HepG2 (cell line): Measurements from ENCODE around the gene INSYN2B. TPM values are rescaled to one million over a fixed set of nuclear protein-coding genes. Genes with fewer than 3 reads are reported as not detected.
A peak's percentile ranks its signal among the peaks of the same experiment; 100 is the strongest.

Experiments used
- ATAC-seq: fragments of 200-7000 bp; cut with Tn5 transposase; 3 replicates; pipeline ENCODE4 v1.9.1; 2020; ENCODE audit warnings: mild to moderate bottlenecking, moderate library complexity
- BruUV-seq: library from RNA; stranded (reverse); fragments of 400-500 nt; replicated peaks from 2 replicates; lab custom pipeline; 2021; lab: Mats Ljungman, UMichigan
- CTCF ChIA-PET: fragments of 300-600 bp; formaldehyde crosslinking; extraction: SDS; loops from one replicate; lab custom pipeline; 2021; ENCODE audit warnings: low total read pairs, inconsistent platforms, low intra/inter-chr PET ratio; lab: Yijun Ruan, JAX
- POLR2A ChIA-PET: fragments of 350-600 bp; sonication (Branson Sonifier 250); formaldehyde crosslinking; loops from one replicate; lab custom pipeline; 2020; ENCODE audit warnings: antibody characterized with exemption, inconsistent platforms; lab: Yijun Ruan, JAX
- DNase-seq: peaks from one replicate; pipeline ENCODE4 v3.0.0-alpha.2; 2015; ENCODE audit warnings: low spot score
- FAIRE-seq: peaks from 3 replicates; lab custom pipeline; 2011; peaks lifted over from hg19 to GRCh38; lab: Jason Lieb, UNC
- H2AFZ ChIP-seq: one replicate; pipeline ENCODE4 v1.6.1; 2011; ENCODE audit warnings: low read length, inconsistent platforms
- H3K27ac ChIP-seq: fragments of 300-600 bp; 3 replicates; pipeline ENCODE4 v1.8.0; 2011; ENCODE audit warnings: mixed run types, mild to moderate bottlenecking, mixed read lengths, low read length, inconsistent platforms; ENCODE audit not compliant: insufficient read depth; ENCODE audit errors: extremely low read length
- H3K27me3 ChIP-seq, 2 experiments: fragments of 200-600 bp in 1 of 2; 2 replicates in 1 of 2; 3 replicates in 1 of 2; pipeline versions ENCODE4 v1.6.0 to v1.8.0; 2011; ENCODE audit warnings: low read length in 2 of 2, mild to moderate bottlenecking in 2 of 2, moderate library complexity in 2 of 2, inconsistent platforms in 1 of 2; ENCODE audit not compliant: insufficient read depth in 2 of 2, control insufficient read depth in 1 of 2
- H3K36me3 ChIP-seq, 2 experiments: fragments of 200-600 bp in 1 of 2; replicated peaks in 1 of 2; 2 replicates in 1 of 2; 3 replicates in 1 of 2; pipeline versions ENCODE4 v1.5.1 to v1.8.0; 2011; ENCODE audit warnings: low read length in 2 of 2, inconsistent platforms in 1 of 2; ENCODE audit not compliant: insufficient read depth in 2 of 2, control insufficient read depth in 1 of 2
- H3K4me1 ChIP-seq: 2 replicates; pipeline ENCODE4 v1.5.1; 2012; ENCODE audit warnings: low read length, inconsistent platforms; ENCODE audit not compliant: insufficient read depth
- H3K4me2 ChIP-seq: 2 replicates; pipeline ENCODE4 v1.6.0; 2011; ENCODE audit warnings: low read depth, low read length, inconsistent platforms
- H3K4me3 ChIP-seq, 3 experiments: fragments of 200-600 bp in 1 of 3; sonication (generic), shearing (Covaris generic) in 1 of 3; replicated peaks in 1 of 3; 2 replicates each; pipeline ENCODE4 v1.5.1; 2011 to 2016; ENCODE audit warnings: low read length in 3 of 3, inconsistent platforms in 2 of 3, low read depth in 2 of 3, mild to moderate bottlenecking in 2 of 3, control low read depth in 1 of 3, mixed read lengths in 1 of 3; ENCODE audit not compliant: insufficient read depth in 1 of 3
- H3K79me2 ChIP-seq: one replicate; pipeline ENCODE4 v1.6.1; 2011; ENCODE audit warnings: low read length, inconsistent platforms; ENCODE audit not compliant: insufficient read depth
- H3K9ac ChIP-seq: 2 replicates; pipeline ENCODE4 v1.6.0; 2011; ENCODE audit warnings: mild to moderate bottlenecking, low read depth, low read length, inconsistent platforms; ENCODE audit not compliant: insufficient read depth
- H3K9me3 ChIP-seq: 2 replicates; pipeline ENCODE4 v1.5.1; 2012; ENCODE audit warnings: mild to moderate bottlenecking, low read length
- H4K20me1 ChIP-seq: 2 replicates; pipeline ENCODE4 v1.6.0; 2011; ENCODE audit warnings: inconsistent platforms, mild to moderate bottlenecking, low read length, moderate library complexity; ENCODE audit not compliant: insufficient read depth
- DMAP1 ChIP-seq: IDR thresholded peaks from 2 replicates; pipeline ENCODE4 v1.6.1; 2016
- HOMEZ ChIP-seq: IDR thresholded peaks from 2 replicates; pipeline ENCODE4 v1.6.1; 2016; ENCODE audit warnings: low read depth
- IKZF1 ChIP-seq: fragments of 450-650 bp; IDR thresholded peaks from 2 replicates; pipeline ENCODE4 v1.7.1; 2016
- KAT2B ChIP-seq: fragments of 150-350 bp; IDR thresholded peaks from 2 replicates; pipeline ENCODE4 v1.6.1; 2014; ENCODE audit warnings: low read depth, low read length, borderline replicate concordance
- NFIB ChIP-seq: sonication (generic); formaldehyde crosslinking; IDR thresholded peaks from 2 replicates; pipeline ENCODE4 v1.9.0; 2021; ENCODE audit warnings: missing genetic modification reagents, mild to moderate bottlenecking, borderline replicate concordance
- RARG ChIP-seq: sonication (generic); formaldehyde crosslinking; IDR thresholded peaks from 2 replicates; pipeline ENCODE4 v1.4.0; 2020; ENCODE audit warnings: low read depth, mild to moderate bottlenecking, missing genetic modification reagents
- ZNF143 ChIP-seq: sonication (generic); formaldehyde crosslinking; IDR thresholded peaks from 2 replicates; pipeline ENCODE4 v1.4.0; 2020; ENCODE audit warnings: missing genetic modification reagents
- ZNF510 ChIP-seq: sonication (generic); formaldehyde crosslinking; IDR thresholded peaks from 2 replicates; pipeline ENCODE4 v1.4.0; 2020; ENCODE audit warnings: low read depth, mild to moderate bottlenecking, missing genetic modification reagents
- ZNF576 ChIP-seq: sonication (generic); formaldehyde crosslinking; IDR thresholded peaks from 2 replicates; pipeline ENCODE4 v1.4.0; 2020; ENCODE audit warnings: mild to moderate bottlenecking, missing genetic modification reagents
- ZNF616 ChIP-seq: sonication (generic); formaldehyde crosslinking; IDR thresholded peaks from 2 replicates; pipeline ENCODE4 v1.5.0; 2020; ENCODE audit warnings: low read depth, mild to moderate bottlenecking, missing genetic modification reagents
- ZNF761 ChIP-seq: sonication (generic); formaldehyde crosslinking; conservative IDR thresholded peaks from 2 replicates; pipeline ENCODE4 v1.4.0; 2020; ENCODE audit warnings: mild to moderate bottlenecking, missing genetic modification reagents
- WGBS: methylation state at CpG from one replicate; pipeline ENCODE4 v1.1.6; 2017; ENCODE audit warnings: low lambda C conversion rate; 5-methylcytosine and 5-hydroxymethylcytosine counted together
- in situ Hi-C: cut with HindIII; loops from 2 replicates; pipeline ENCODE4 v1.10.0; 2017; ENCODE audit warnings: low pct_unique_long_range_greater_than_20kb; ENCODE audit not compliant: extremely low pct_ligation_motif_present
- intact Hi-C: fragments of 100-400 bp; cut with micrococcal nuclease; formaldehyde crosslinking; loops from one replicate; pipeline ENCODE4 v1.10.0; 2022; ENCODE audit not compliant: unreplicated experiment
- polyA plus RNA-seq, 8 experiments: library from polyadenylated mRNA; depleted of rRNA in 3 of 8; stranded (reverse) in 7 of 8; unstranded in 1 of 8; fragments of >200 nt; fragmentation: Illumina TruSeq in 4 of 8; extraction: Trizol in 4 of 8; gene quantifications; 2 replicates each; pipeline versions ENCODE4 v1.2.1 to v1.2.3, GENCODE V29; 2011 to 2016; ENCODE audit warnings: low read depth in 4 of 8, missing spikeins in 1 of 8, mixed read lengths in 1 of 8; ENCODE audit not compliant: insufficient read depth in 1 of 8
- total RNA-seq, 5 experiments: library from RNA; depleted of rRNA; stranded (reverse); fragments of >200 nt; fragmentation: Illumina TruSeq; extraction: Trizol; gene quantifications; 2 replicates each; pipeline ENCODE4 v1.2.3, GENCODE V29; 2016; ENCODE audit warnings: low read depth in 1 of 5
- TF ChIP-seq, protein P1 (sequence below): sonication (generic); formaldehyde crosslinking; IDR thresholded peaks from 2 replicates; pipeline ENCODE4 v1.5.0; 2020; ENCODE audit warnings: missing genetic modification reagents
- TF ChIP-seq, protein P2 (sequence below): sonication (generic); formaldehyde crosslinking; IDR thresholded peaks from 2 replicates; pipeline ENCODE4 v1.4.0; 2020; ENCODE audit warnings: missing genetic modification reagents, mild to moderate bottlenecking, borderline replicate concordance

The INSYN2B gene
- total and polyA plus RNA-seq, 2 of the 13 experiments (the other 11 are each of a cell fraction or from before 2014, with no cell fraction given): not detected

- FAIRE-seq (no peak), ATAC-seq (no peak), DNase-seq (peak; percentile 3)
- BruUV-seq: no TSS peak
- no peaks in the 10 kb centered on the region for H4K20me1 ChIP-seq
- H3K27ac ChIP-seq: no peak overlapping the region
- ChIA-PET CTCF (no interaction called here), POLR2A (no interaction called here)
- H3K4me2 ChIP-seq: no peak overlapping the region
- no peak overlapping the region for H2AFZ ChIP-seq
- intact Hi-C loops (no loop called here), in situ Hi-C loops (no loop called here)
- no peak overlapping the region for H3K4me3 ChIP-seq
- H3K4me1 ChIP-seq: no peaks in the 10 kb centered on the region
- H3K36me3 ChIP-seq: no peaks in the 10 kb centered on the region
- H3K27me3 ChIP-seq: no peaks in the 10 kb centered on the region
- TF ChIP-seq ZNF143 (CRISPR knock-in tag) (no peak), DMAP1 (CRISPR knock-in tag) (no peak)
- H3K9ac ChIP-seq: no peak overlapping the region
- no peaks in the 10 kb centered on the region for H3K9me3 ChIP-seq
- H3K79me2 ChIP-seq: no peaks in the 10 kb centered on the region
Observed at GRCh38 chr5:169956756-169957155, 23.5 kb downstream of the INSYN2B start.

DNA sequence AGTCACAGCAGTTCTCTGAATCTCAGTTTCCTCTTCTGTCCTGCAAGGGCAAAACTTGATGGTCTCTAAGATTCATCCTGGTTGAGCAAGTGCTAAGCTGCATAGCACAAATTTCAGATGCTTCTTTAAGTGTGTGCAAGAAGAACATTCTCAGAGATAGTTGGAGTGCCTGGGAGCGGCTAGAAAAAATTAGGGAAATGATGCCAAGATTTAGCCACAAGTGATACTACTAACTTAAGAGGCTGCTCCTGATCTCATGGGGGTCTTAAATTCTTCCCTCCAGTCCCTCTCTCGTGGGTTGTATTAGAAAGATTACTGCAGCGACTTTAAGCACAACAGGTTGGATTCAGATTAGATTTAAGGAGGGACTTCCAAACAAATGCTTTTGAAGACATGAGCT, 24.2 kb downstream of the INSYN2B start:
- Histone ChIP-seq H3K27ac (no peak overlapping the region), H2AFZ (no peak overlapping the region), H3K4me3 (no peak overlapping the region), H4K20me1 (no peaks in the 10 kb centered on the region), H3K27me3 (no peaks in the 10 kb centered on the region), H3K4me2 (no peak overlapping the region), H3K4me1 (no peaks in the 10 kb centered on the region), H3K36me3 (no peaks in the 10 kb centered on the region), H3K9me3 (no peaks in the 10 kb centered on the region), H3K79me2 (no peaks in the 10 kb centered on the region), H3K9ac (no peak overlapping the region)
- 4% methylated on average over 3 of the region's 3 CpGs for WGBS
- DNase-seq: no peak
- POLR2A ChIA-PET: no interaction called here
- in situ Hi-C loops (no loop called here), intact Hi-C loops (no loop called here)
- BruUV-seq: no TSS peak
- no peak for FAIRE-seq
- no peak for ATAC-seq
- CTCF ChIA-PET: no interaction called here
- TF ChIP-seq RARG: no peak
- TF ChIP-seq ZNF576: no peak
- TF ChIP-seq, protein P1, sequence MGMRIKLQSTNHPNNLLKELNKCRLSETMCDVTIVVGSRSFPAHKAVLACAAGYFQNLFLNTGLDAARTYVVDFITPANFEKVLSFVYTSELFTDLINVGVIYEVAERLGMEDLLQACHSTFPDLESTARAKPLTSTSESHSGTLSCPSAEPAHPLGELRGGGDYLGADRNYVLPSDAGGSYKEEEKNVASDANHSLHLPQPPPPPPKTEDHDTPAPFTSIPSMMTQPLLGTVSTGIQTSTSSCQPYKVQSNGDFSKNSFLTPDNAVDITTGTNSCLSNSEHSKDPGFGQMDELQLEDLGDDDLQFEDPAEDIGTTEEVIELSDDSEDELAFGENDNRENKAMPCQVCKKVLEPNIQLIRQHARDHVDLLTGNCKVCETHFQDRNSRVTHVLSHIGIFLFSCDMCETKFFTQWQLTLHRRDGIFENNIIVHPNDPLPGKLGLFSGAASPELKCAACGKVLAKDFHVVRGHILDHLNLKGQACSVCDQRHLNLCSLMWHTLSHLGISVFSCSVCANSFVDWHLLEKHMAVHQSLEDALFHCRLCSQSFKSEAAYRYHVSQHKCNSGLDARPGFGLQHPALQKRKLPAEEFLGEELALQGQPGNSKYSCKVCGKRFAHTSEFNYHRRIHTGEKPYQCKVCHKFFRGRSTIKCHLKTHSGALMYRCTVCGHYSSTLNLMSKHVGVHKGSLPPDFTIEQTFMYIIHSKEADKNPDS (CRISPR knock-in tag): no peak
- TF ChIP-seq NFIB (CRISPR knock-in tag): no peak
- no peak for TF ChIP-seq KAT2B
- TF ChIP-seq ZNF510 (CRISPR knock-in tag): no peak
- no peak for TF ChIP-seq IKZF1
- TF ChIP-seq, protein P2, sequence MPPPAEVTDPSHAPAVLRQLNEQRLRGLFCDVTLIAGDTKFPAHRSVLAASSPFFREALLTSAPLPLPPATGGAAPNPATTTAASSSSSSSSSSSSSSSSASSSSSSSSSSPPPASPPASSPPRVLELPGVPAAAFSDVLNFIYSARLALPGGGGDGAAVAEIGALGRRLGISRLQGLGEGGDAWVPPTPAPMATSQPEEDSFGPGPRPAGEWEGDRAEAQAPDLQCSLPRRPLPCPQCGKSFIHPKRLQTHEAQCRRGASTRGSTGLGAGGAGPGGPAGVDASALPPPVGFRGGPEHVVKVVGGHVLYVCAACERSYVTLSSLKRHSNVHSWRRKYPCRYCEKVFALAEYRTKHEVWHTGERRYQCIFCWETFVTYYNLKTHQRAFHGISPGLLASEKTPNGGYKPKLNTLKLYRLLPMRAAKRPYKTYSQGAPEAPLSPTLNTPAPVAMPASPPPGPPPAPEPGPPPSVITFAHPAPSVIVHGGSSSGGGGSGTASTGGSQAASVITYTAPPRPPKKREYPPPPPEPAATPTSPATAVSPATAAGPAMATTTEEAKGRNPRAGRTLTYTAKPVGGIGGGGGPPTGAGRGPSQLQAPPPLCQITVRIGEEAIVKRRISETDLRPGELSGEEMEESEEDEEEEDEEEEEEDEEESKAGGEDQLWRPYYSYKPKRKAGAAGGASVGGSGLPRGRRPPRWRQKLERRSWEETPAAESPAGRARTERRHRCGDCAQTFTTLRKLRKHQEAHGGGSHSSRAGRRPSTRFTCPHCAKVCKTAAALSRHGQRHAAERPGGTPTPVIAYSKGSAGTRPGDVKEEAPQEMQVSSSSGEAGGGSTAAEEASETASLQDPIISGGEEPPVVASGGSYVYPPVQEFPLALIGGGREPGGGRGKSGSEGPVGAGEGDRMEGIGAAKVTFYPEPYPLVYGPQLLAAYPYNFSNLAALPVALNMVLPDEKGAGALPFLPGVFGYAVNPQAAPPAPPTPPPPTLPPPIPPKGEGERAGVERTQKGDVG: no peak
- TF ChIP-seq ZNF616: no peak
- TF ChIP-seq ZNF761 (CRISPR knock-in tag): no peak
- TF ChIP-seq HOMEZ: no peak
